GM23338 (cell line): Measurements from ENCODE around the gene CNTNAP5. TPM values are rescaled to one million over a fixed set of nuclear protein-coding genes. Genes with fewer than 3 reads are reported as not detected.

Experiments
- ATAC-seq: fragments of 200-7000 bp; cut with Tn5 transposase; 3 replicates; pipeline ENCODE4 v1.9.1; 2020
- DNase-seq: peaks from one replicate; pipeline ENCODE4 v3.0.0-alpha.2; 2015; ENCODE audit warnings: low spot score
- H2AFZ ChIP-seq: fragments of 200-600 bp; sonication (generic); 2 replicates; pipeline ENCODE4 v1.8.0; 2016; ENCODE audit warnings: antibody characterized with exemption, mild to moderate bottlenecking, moderate library complexity
- H3F3A ChIP-seq: fragments of 200-600 bp; sonication (generic); replicated peaks from 2 replicates; pipeline ENCODE4 v1.8.0; 2017; ENCODE audit warnings: antibody characterized with exemption, mixed run types, low read depth
- H3K27ac ChIP-seq: fragments of 200-600 bp; sonication (generic); 2 replicates; pipeline ENCODE4 v1.6.1; 2016; ENCODE audit warnings: low read depth
- H3K27me3 ChIP-seq: fragments of 200-600 bp; sonication (generic); 2 replicates; pipeline ENCODE4 v1.8.0; 2016; ENCODE audit warnings: mild to moderate bottlenecking, mixed run types, moderate library complexity; ENCODE audit not compliant: insufficient read depth
- H3K36me3 ChIP-seq: fragments of 200-600 bp; sonication (generic); 2 replicates; pipeline ENCODE4 v1.8.0; 2016; ENCODE audit warnings: mild to moderate bottlenecking; ENCODE audit not compliant: insufficient read depth
- H3K4me1 ChIP-seq: fragments of 200-600 bp; sonication (generic); 2 replicates; pipeline ENCODE4 v1.8.0; 2016; ENCODE audit warnings: mild to moderate bottlenecking, moderate library complexity; ENCODE audit not compliant: insufficient read depth
- H3K4me2 ChIP-seq: fragments of 200-600 bp; sonication (generic); 2 replicates; pipeline ENCODE4 v1.7.1; 2017; ENCODE audit warnings: mixed run types
- H3K4me3 ChIP-seq: fragments of 200-600 bp; sonication (generic); 2 replicates; pipeline ENCODE4 v1.6.1; 2016; ENCODE audit warnings: mixed run types
- H3K79me2 ChIP-seq: fragments of 200-600 bp; sonication (generic); replicated peaks from 2 replicates; pipeline ENCODE4 v1.8.0; 2017; ENCODE audit warnings: mild to moderate bottlenecking; ENCODE audit not compliant: insufficient read depth
- H3K9me2 ChIP-seq: fragments of 200-600 bp; sonication (generic); 2 replicates; pipeline ENCODE4 v1.8.0; 2017; ENCODE audit not compliant: insufficient read depth
- H4K20me1 ChIP-seq: fragments of 200-600 bp; sonication (generic); replicated peaks from 2 replicates; pipeline ENCODE4 v1.8.0; 2017; ENCODE audit warnings: mild to moderate bottlenecking; ENCODE audit not compliant: insufficient read depth
- H3K27ac Mint-ChIP-seq: 2 replicates; pipeline ENCODE4 v1.8.0; 2020; ENCODE audit warnings: inconsistent platforms, mild to moderate bottlenecking, moderate library complexity, mixed read lengths
- H3K27me3 Mint-ChIP-seq: 3 replicates; pipeline ENCODE4 v1.8.0; 2022; ENCODE audit warnings: low read depth, mild to moderate bottlenecking, moderate library complexity, mixed read lengths, inconsistent platforms; ENCODE audit not compliant: insufficient read depth, poor library complexity
- H3K36me3 Mint-ChIP-seq: 3 replicates; pipeline ENCODE4 v1.8.0; 2021; ENCODE audit warnings: low read depth, mild to moderate bottlenecking, inconsistent platforms, moderate library complexity, mixed read lengths
- H3K4me1 Mint-ChIP-seq: 3 replicates; pipeline ENCODE4 v1.8.0; 2020; ENCODE audit warnings: mild to moderate bottlenecking, inconsistent platforms, mixed read lengths
- H3K4me3 Mint-ChIP-seq: 3 replicates; pipeline ENCODE4 v1.8.0; 2021; ENCODE audit warnings: moderate library complexity, mild to moderate bottlenecking, inconsistent platforms, mixed read lengths
- H3K9me3 Mint-ChIP-seq: 3 replicates; pipeline ENCODE4 v1.8.0; 2020; ENCODE audit warnings: moderate library complexity, mild to moderate bottlenecking, inconsistent platforms, mixed read lengths
- CREB1 ChIP-seq: fragments of 250-450 bp; sonication (Bioruptor Pico); IDR thresholded peaks from 2 replicates; pipeline ENCODE4 v1.5.0; 2020; ENCODE audit warnings: low read depth, mild to moderate bottlenecking, moderate library complexity
- CTCF ChIP-seq, 2 experiments: fragments of 200-600 bp in 1 of 2; sonication (generic) in 1 of 2; conservative IDR thresholded peaks; 2 replicates each; pipeline versions ENCODE4 v1.5.1 to v1.6.1; 2016 to 2017; ENCODE audit warnings: antibody characterized with exemption in 2 of 2, low read depth in 2 of 2, mild to moderate bottlenecking in 2 of 2, moderate library complexity in 1 of 2
- EZH2phosphoT487 ChIP-seq: fragments of 200-600 bp; sonication (generic); IDR thresholded peaks from one replicate; pipeline ENCODE4 v1.8.1; 2018; ENCODE audit warnings: antibody characterized with exemption; ENCODE audit not compliant: unreplicated experiment
- NANOG ChIP-seq: IDR thresholded peaks from 2 replicates; pipeline ENCODE4 v1.6.1; 2016; ENCODE audit warnings: antibody characterized with exemption, borderline replicate concordance
- STAT1 ChIP-seq: IDR thresholded peaks from one replicate; pipeline ENCODE4 v1.6.1; 2016; ENCODE audit warnings: antibody characterized with exemption; ENCODE audit not compliant: unreplicated experiment
- ZNF114 ChIP-seq: fragments of 250-450 bp; sonication (Bioruptor Pico); IDR thresholded peaks from 2 replicates; pipeline ENCODE4 v1.5.0; 2020; ENCODE audit warnings: mild to moderate bottlenecking, moderate library complexity
- ZNF331 ChIP-seq: fragments of 250-450 bp; sonication (Bioruptor Pico); IDR thresholded peaks from 2 replicates; pipeline ENCODE4 v1.5.0; 2020; ENCODE audit warnings: low read depth, mild to moderate bottlenecking, moderate library complexity
- ZNF462 ChIP-seq: fragments of 250-450 bp; sonication (Bioruptor Pico); IDR thresholded peaks from 2 replicates; pipeline ENCODE4 v1.5.0; 2020; ENCODE audit warnings: mild to moderate bottlenecking, moderate library complexity
- polyA plus RNA-seq: library from polyadenylated mRNA; unstranded; fragments of >200 nt; fragmentation: Nextera tagmentation; extraction: Ambion mirVana; gene quantifications from 2 replicates; pipeline ENCODE4 v1.2.1, GENCODE V29; 2016
- total RNA-seq: library from RNA; depleted of rRNA; stranded (reverse); fragments of >200 nt; shearing (Covaris generic); gene quantifications from 2 replicates; pipeline ENCODE4 v1.2.3, GENCODE V29; 2014

The CNTNAP5 gene
- total and polyA plus RNA-seq, 2 experiments from 2014 or later, result 0.49 to 0.50 TPM

GRCh38 chr2:124953921-124954320, 928.8 kb downstream of the CNTNAP5 start (continued):
- no peak for TF ChIP-seq ZNF462 (CRISPR knock-in tag)
- no peak for TF ChIP-seq EZH2phosphoT487
- TF ChIP-seq STAT1, result no peak
- no peak for TF ChIP-seq CTCF (conservative IDR thresholded peaks at IDR 0.05; ENCODE audit: low read depth in 2 of 2)
- no peak for TF ChIP-seq ZNF114 (CRISPR knock-in tag)
- no peak for TF ChIP-seq CREB1 (CRISPR knock-in tag)

- H3K27ac ChIP-seq, result no peak overlapping the region
- DNase-seq (no peak), ATAC-seq (no peak)
- no peak overlapping the region for H3K4me3 ChIP-seq
- Mint-ChIP-seq H3K36me3 (no peaks in the 10 kb centered on the region), H3K4me3 (no peak overlapping the region), H3K4me1 (no peaks in the 10 kb centered on the region), H3K27ac (no peak overlapping the region), H3K9me3 (no peaks in the 10 kb centered on the region), H3K27me3 (peaks cover 1% of the 10 kb centered on the region)
- no peaks in the 10 kb centered on the region for H4K20me1 ChIP-seq
- no peak overlapping the region for H3K4me2 ChIP-seq
- H2AFZ ChIP-seq, result no peak overlapping the region
- no peaks in the 10 kb centered on the region for H3K9me2 ChIP-seq
- H3K27me3 ChIP-seq, result no peaks in the 10 kb centered on the region
- no peaks in the 10 kb centered on the region for H3K36me3 ChIP-seq
- no peaks in the 10 kb centered on the region for H3K79me2 ChIP-seq
- no peaks in the 10 kb centered on the region for H3K4me1 ChIP-seq
- no peak for TF ChIP-seq ZNF331 (CRISPR knock-in tag)
- no peak for TF ChIP-seq NANOG
- no peaks in the 10 kb centered on the region for H3F3A ChIP-seq
These were observed 934.5 kb downstream of the CNTNAP5 start for GRCh38 chr2:124959581-124959980.
